Left hindlimb (tissue), 1 donor: ENCODE results near the gene HIGD1A.

Source experiments
- DNase-seq: peaks from one replicate; pipeline ENCODE4 v3.0.0-alpha.2; 2018

The HIGD1A gene

GRCh38 chr3:42733501-42734262 is 70.6 kb downstream of the HIGD1A start:
- DNase-seq, result no peak
